H1 (cell line): Measurements from ENCODE around the gene HMGN2. TPM values are rescaled to one million over a fixed set of nuclear protein-coding genes. Genes with fewer than 3 reads are reported as not detected.

Source experiments
- CTBP2 ChIP-seq: IDR thresholded peaks from 2 replicates; pipeline ENCODE4 v1.7.0; 2011; ENCODE audit warnings: borderline replicate concordance, mild to moderate bottlenecking, moderate library complexity, mixed read lengths, low read length; ENCODE audit not compliant: insufficient read depth, insufficient read length
- GTF2F1 ChIP-seq: IDR thresholded peaks from 2 replicates; pipeline ENCODE4 v1.6.1; 2012; ENCODE audit warnings: low read depth, low read length, improper control_type of control experiment, borderline replicate concordance
- HDAC2 ChIP-seq, 2 experiments: fragments of 300-600 bp in 1 of 2; sonication (generic) in 1 of 2; IDR thresholded peaks; 2 replicates each; pipeline ENCODE4 v1.6.1; 2011 to 2012; ENCODE audit warnings: low read depth in 2 of 2, low read length in 2 of 2, mild to moderate bottlenecking in 2 of 2, moderate library complexity in 2 of 2, borderline replicate concordance in 1 of 2, inconsistent platforms in 1 of 2
- RXRA ChIP-seq: IDR thresholded peaks from 2 replicates; pipeline ENCODE4 v1.6.1; 2011; ENCODE audit warnings: low read depth, mild to moderate bottlenecking, low read length, moderate library complexity; ENCODE audit not compliant: insufficient read depth
- SP2 ChIP-seq: IDR thresholded peaks from 2 replicates; pipeline ENCODE4 v1.6.1; 2012; ENCODE audit warnings: mild to moderate bottlenecking, low read length, inconsistent platforms
- USF2 ChIP-seq: IDR thresholded peaks from 2 replicates; pipeline ENCODE4 v1.6.1; 2011; ENCODE audit warnings: low read length, improper control_type of control experiment
- polyA plus RNA-seq, 7 experiments: library from polyadenylated mRNA; depleted of rRNA in 3 of 7; stranded (reverse) in 5 of 7; unstranded in 2 of 7; fragments of >200 nt in 5 of 7; fragments of 200-250 nt in 2 of 7; gene quantifications; 1 replicate in 5 of 7; 2 replicates in 1 of 7; 4 replicates in 1 of 7; pipeline versions ENCODE4 v1.2.1 to v1.2.3, GENCODE V29; 2011 to 2013; ENCODE audit warnings: missing spikeins in 2 of 7, mixed read lengths in 2 of 7
- total RNA-seq: library from RNA; stranded (reverse); fragmentation: NEBNext Ultra II Directional; extraction: Animal tissue kit (Norgen Biotek cat#: 25700); gene quantifications from 2 replicates; pipeline ENCODE4 v1.2.1, GENCODE V29; 2021
- TF ChIP-seq, protein P1 (sequence below): fragments of 300-600 bp; sonication (generic); IDR thresholded peaks from 2 replicates; pipeline ENCODE4 v1.7.1; 2012; ENCODE audit warnings: low read length, moderate library complexity, mild to moderate bottlenecking, inconsistent platforms; ENCODE audit not compliant: insufficient replicate concordance

HMGN2 gene
- total and polyA plus RNA-seq, 2 of the 8 experiments (the other 6 are each of a cell fraction or from before 2014, with no cell fraction given): 254 to 453 TPM

- peak; percentile 30 for TF ChIP-seq CTBP2
- peak in 1 of 2 experiments; percentile 90; a peak in 1 of 4 replicates for TF ChIP-seq HDAC2 (IDR thresholded peaks at IDR 0.05; ENCODE audit: borderline replicate concordance in 1 of 2, low read depth in 2 of 2, low read length in 2 of 2)
- TF ChIP-seq USF2: peak; percentile 27; the same call in 1 of the 2 replicates
- no peak for TF ChIP-seq GTF2F1
- TF ChIP-seq SP2: no peak
- TF ChIP-seq, protein P1, sequence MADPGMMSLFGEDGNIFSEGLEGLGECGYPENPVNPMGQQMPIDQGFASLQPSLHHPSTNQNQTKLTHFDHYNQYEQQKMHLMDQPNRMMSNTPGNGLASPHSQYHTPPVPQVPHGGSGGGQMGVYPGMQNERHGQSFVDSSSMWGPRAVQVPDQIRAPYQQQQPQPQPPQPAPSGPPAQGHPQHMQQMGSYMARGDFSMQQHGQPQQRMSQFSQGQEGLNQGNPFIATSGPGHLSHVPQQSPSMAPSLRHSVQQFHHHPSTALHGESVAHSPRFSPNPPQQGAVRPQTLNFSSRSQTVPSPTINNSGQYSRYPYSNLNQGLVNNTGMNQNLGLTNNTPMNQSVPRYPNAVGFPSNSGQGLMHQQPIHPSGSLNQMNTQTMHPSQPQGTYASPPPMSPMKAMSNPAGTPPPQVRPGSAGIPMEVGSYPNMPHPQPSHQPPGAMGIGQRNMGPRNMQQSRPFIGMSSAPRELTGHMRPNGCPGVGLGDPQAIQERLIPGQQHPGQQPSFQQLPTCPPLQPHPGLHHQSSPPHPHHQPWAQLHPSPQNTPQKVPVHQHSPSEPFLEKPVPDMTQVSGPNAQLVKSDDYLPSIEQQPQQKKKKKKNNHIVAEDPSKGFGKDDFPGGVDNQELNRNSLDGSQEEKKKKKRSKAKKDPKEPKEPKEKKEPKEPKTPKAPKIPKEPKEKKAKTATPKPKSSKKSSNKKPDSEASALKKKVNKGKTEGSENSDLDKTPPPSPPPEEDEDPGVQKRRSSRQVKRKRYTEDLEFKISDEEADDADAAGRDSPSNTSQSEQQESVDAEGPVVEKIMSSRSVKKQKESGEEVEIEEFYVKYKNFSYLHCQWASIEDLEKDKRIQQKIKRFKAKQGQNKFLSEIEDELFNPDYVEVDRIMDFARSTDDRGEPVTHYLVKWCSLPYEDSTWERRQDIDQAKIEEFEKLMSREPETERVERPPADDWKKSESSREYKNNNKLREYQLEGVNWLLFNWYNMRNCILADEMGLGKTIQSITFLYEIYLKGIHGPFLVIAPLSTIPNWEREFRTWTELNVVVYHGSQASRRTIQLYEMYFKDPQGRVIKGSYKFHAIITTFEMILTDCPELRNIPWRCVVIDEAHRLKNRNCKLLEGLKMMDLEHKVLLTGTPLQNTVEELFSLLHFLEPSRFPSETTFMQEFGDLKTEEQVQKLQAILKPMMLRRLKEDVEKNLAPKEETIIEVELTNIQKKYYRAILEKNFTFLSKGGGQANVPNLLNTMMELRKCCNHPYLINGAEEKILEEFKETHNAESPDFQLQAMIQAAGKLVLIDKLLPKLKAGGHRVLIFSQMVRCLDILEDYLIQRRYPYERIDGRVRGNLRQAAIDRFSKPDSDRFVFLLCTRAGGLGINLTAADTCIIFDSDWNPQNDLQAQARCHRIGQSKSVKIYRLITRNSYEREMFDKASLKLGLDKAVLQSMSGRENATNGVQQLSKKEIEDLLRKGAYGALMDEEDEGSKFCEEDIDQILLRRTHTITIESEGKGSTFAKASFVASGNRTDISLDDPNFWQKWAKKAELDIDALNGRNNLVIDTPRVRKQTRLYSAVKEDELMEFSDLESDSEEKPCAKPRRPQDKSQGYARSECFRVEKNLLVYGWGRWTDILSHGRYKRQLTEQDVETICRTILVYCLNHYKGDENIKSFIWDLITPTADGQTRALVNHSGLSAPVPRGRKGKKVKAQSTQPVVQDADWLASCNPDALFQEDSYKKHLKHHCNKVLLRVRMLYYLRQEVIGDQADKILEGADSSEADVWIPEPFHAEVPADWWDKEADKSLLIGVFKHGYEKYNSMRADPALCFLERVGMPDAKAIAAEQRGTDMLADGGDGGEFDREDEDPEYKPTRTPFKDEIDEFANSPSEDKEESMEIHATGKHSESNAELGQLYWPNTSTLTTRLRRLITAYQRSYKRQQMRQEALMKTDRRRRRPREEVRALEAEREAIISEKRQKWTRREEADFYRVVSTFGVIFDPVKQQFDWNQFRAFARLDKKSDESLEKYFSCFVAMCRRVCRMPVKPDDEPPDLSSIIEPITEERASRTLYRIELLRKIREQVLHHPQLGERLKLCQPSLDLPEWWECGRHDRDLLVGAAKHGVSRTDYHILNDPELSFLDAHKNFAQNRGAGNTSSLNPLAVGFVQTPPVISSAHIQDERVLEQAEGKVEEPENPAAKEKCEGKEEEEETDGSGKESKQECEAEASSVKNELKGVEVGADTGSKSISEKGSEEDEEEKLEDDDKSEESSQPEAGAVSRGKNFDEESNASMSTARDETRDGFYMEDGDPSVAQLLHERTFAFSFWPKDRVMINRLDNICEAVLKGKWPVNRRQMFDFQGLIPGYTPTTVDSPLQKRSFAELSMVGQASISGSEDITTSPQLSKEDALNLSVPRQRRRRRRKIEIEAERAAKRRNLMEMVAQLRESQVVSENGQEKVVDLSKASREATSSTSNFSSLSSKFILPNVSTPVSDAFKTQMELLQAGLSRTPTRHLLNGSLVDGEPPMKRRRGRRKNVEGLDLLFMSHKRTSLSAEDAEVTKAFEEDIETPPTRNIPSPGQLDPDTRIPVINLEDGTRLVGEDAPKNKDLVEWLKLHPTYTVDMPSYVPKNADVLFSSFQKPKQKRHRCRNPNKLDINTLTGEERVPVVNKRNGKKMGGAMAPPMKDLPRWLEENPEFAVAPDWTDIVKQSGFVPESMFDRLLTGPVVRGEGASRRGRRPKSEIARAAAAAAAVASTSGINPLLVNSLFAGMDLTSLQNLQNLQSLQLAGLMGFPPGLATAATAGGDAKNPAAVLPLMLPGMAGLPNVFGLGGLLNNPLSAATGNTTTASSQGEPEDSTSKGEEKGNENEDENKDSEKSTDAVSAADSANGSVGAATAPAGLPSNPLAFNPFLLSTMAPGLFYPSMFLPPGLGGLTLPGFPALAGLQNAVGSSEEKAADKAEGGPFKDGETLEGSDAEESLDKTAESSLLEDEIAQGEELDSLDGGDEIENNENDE: no peak
- TF ChIP-seq RXRA: no peak
Observed at GRCh38 chr1:26472901-26473845, 933 bp downstream of the HMGN2 start (continued).
